PFSK-1 (cell line): ENCODE measurements around the gene PRKACA.

Source experiments
- FOXP2 ChIP-seq: optimal IDR thresholded peaks from 2 replicates; pipeline ENCODE3; 2011; ENCODE audit warnings: borderline replicate concordance, control low read depth, inconsistent platforms; ENCODE audit not compliant: insufficient read depth; ENCODE audit errors: extremely low read length, extremely low read depth
- POLR2AphosphoS5 ChIP-seq: IDR thresholded peaks from 2 replicates; pipeline ENCODE4 v1.6.1; 2012; ENCODE audit warnings: low read depth, mild to moderate bottlenecking, control low read depth, low read length, moderate library complexity
- SIN3A ChIP-seq: IDR thresholded peaks from 2 replicates; pipeline ENCODE4 v1.6.1; 2012; ENCODE audit warnings: mild to moderate bottlenecking, low read length, moderate library complexity, borderline replicate concordance; ENCODE audit not compliant: insufficient read depth
- TAF1 ChIP-seq: IDR thresholded peaks from 2 replicates; pipeline ENCODE4 v1.6.1; 2012; ENCODE audit warnings: low read length, control low read depth, borderline replicate concordance; ENCODE audit not compliant: insufficient read depth
- TF ChIP-seq, protein P1 (sequence below), 2 experiments: IDR thresholded peaks; 2 replicates each; pipeline versions ENCODE4 v1.6.1 to v1.8.0; 2011 to 2012; ENCODE audit warnings: low read depth in 2 of 2, low read length in 2 of 2, control low read depth in 1 of 2, inconsistent platforms in 1 of 2, mild to moderate bottlenecking in 1 of 2, moderate library complexity in 1 of 2; ENCODE audit not compliant: insufficient read depth in 1 of 2

PRKACA gene

DNA sequence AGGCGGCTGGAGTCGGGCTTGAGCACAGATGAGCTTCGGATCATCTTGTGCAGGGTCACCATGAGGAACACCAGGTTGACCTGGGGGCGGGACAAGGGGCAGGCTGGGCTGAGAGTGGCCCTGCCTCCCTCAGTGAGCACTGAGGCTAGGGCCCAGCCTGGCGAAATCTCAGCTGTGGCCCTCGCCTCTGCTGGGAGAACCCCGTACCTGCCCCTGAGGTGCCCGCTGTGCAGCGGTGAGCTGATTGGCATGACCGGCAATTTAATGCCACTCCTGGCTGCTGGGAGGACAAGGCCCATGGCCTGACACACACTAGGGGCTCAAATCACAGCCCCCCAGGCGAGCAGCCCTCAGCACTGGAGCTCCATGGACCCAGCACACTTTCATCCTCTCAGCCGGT lies 38.6 kb upstream of the PRKACA start:
- no peak for TF ChIP-seq SIN3A
- TF ChIP-seq, protein P1, sequence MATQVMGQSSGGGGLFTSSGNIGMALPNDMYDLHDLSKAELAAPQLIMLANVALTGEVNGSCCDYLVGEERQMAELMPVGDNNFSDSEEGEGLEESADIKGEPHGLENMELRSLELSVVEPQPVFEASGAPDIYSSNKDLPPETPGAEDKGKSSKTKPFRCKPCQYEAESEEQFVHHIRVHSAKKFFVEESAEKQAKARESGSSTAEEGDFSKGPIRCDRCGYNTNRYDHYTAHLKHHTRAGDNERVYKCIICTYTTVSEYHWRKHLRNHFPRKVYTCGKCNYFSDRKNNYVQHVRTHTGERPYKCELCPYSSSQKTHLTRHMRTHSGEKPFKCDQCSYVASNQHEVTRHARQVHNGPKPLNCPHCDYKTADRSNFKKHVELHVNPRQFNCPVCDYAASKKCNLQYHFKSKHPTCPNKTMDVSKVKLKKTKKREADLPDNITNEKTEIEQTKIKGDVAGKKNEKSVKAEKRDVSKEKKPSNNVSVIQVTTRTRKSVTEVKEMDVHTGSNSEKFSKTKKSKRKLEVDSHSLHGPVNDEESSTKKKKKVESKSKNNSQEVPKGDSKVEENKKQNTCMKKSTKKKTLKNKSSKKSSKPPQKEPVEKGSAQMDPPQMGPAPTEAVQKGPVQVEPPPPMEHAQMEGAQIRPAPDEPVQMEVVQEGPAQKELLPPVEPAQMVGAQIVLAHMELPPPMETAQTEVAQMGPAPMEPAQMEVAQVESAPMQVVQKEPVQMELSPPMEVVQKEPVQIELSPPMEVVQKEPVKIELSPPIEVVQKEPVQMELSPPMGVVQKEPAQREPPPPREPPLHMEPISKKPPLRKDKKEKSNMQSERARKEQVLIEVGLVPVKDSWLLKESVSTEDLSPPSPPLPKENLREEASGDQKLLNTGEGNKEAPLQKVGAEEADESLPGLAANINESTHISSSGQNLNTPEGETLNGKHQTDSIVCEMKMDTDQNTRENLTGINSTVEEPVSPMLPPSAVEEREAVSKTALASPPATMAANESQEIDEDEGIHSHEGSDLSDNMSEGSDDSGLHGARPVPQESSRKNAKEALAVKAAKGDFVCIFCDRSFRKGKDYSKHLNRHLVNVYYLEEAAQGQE (IDR thresholded peaks at IDR 0.05; ENCODE audit: insufficient read depth in 1 of 2, low read depth in 2 of 2, low read length in 2 of 2), result no peak

DNA sequence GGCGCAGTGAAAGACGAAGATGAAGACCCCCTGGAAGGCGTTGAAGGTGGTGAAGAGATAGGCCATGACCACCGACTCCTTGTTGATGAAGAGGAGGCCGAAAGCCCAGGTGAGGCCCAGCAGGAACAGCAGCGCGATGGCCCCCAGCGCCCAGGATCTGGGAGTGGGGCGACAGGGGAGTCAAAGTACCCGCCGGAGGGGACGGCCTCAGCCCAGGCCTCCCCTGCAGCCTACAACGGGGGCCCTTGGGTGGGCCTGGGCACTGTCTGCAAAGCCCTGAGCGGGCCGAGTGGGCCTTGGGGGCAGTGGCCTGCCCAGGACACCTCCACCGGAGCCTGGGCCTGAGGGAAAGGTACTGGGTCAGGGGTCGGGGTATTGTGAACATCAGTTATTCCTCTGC lies 37.8 kb upstream of the PRKACA start:
- no peak for TF ChIP-seq POLR2AphosphoS5
- no peak for TF ChIP-seq TAF1
- TF ChIP-seq SIN3A, result no peak
- TF ChIP-seq, protein P1 (IDR thresholded peaks at IDR 0.05; ENCODE audit: insufficient read depth in 1 of 2, low read depth in 2 of 2, low read length in 2 of 2), result no peak
- no peak for TF ChIP-seq FOXP2

DNA sequence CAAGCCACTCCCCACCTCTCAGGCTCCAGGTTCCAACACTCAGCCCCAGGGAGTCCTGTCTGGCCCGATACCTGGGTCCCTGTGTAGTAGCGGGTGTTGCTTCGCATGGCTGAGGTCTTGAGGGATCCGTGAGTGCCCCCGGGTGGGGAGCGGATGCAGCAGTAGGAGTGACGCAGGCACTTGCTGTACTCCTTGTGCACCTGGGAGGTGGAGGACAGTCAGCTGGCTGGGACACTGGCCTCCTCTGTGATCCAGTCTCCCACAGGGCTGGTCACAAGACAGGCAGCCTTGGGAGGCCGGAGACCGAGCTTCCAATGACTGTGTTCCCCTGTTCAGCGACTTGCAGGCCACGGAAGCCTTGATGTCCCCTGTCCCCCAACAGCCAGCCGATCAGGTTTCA lies 35.2 kb upstream of the PRKACA start:
- TF ChIP-seq SIN3A, result no peak
- TF ChIP-seq TAF1, result no peak
- TF ChIP-seq FOXP2, result no peak
- TF ChIP-seq, protein P1 (IDR thresholded peaks at IDR 0.05; ENCODE audit: insufficient read depth in 1 of 2, low read depth in 2 of 2, low read length in 2 of 2), result no peak

DNA sequence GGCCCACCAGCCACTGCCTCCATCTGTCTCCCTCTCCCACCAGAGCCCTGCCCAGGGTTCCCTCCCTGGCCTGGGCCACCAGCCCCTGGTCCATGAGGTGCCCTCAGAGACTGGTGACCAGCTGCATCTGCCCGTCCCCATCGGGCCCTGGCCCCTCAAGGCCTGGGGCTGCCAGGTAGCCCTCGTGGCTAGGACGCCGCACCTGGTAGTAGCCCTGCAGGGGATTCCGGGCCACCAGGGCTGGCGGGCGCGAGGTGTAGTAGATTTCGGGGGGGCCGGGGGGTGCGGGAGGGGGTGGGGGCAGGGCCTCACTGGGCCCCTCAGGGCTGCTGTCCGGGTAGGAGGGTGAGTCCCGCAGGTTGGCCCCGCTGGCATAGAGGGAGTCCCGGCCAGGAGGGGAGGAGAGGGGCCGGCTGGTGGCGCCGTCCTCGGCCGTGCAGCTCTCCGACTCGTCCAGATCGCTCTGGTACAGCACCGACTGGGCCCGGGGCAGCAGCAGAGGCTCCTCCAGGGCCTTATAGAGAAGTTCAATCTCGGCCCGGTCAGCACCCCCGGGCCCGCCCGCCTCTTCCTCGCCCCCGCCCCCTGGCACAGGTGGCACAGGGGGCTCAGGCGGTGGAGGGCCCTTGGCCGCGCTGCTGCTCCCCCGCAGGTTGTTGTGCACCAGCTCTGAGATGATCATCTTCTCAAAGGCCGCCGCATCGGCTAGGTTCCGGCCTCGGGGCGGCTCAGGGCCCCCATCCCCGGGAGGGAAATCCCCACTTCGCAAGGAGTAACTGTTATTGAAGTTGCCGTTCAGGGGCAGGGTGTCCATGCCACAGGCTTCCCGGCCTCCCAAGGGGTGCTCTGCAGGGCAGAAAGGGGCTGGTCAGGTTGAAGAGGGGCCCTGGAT lies 33.5 kb upstream of the PRKACA start:
- TF ChIP-seq FOXP2 (no peak), SIN3A (no peak), POLR2AphosphoS5 (no peak), TAF1 (no peak)
- TF ChIP-seq, protein P1 (IDR thresholded peaks at IDR 0.05; ENCODE audit: insufficient read depth in 1 of 2, low read depth in 2 of 2, low read length in 2 of 2), result no peak
